Pancreas (tissue), 10 donors: Measurements from ENCODE around the gene OTOP2. TPM values are rescaled to one million over a fixed set of nuclear protein-coding genes. Genes with fewer than 3 reads are reported as not detected.
A peak's percentile ranks its signal among the peaks of the same experiment; 100 is the strongest.

Experiments
- ATAC-seq, 4 donors: fragments of 200-7000 bp; cut with Tn5 transposase; one replicate each; pipeline versions ENCODE4 v1.8.0 to v1.9.1; 2020; ENCODE audit warnings: mild to moderate bottlenecking in 4 of 4, moderate library complexity in 4 of 4
- DNase-seq, 6 donors: peaks; one replicate each; pipeline ENCODE4 v3.0.0-alpha.2; 2020
- FAIRE-seq: peaks from 2 replicates; lab custom pipeline; 2012; peaks lifted over from hg19 to GRCh38; lab: Jason Lieb, UNC
- H3K27ac ChIP-seq, 4 donors: fragments of 200-600 bp; sonication (generic); 1 replicate in 3 of 4; 2 replicates in 1 of 4; pipeline versions ENCODE4 v1.5.0 to v1.8.0; 2020
- H3K27me3 ChIP-seq, 4 donors: fragments of 200-600 bp; one replicate each; pipeline ENCODE4 v1.8.0; 2021
- H3K36me3 ChIP-seq, 3 donors: fragments of 200-600 bp; sonication (generic) in 1 of 3; one replicate each; pipeline versions ENCODE4 v1.5.0 to v1.8.0; 2020 to 2021
- H3K4me1 ChIP-seq, 3 donors: fragments of 200-600 bp; one replicate each; pipeline ENCODE4 v1.8.0; 2021
- H3K4me3 ChIP-seq, 4 donors: fragments of 200-600 bp; sonication (generic) in 2 of 4; one replicate each; pipeline versions ENCODE4 v1.5.0 to v1.8.0; 2020 to 2021
- H3K9me3 ChIP-seq, 4 donors: fragments of 200-600 bp; one replicate each; pipeline ENCODE4 v1.8.0; 2021
- WGBS, 2 donors: extraction: QIAGEN DNeasy Blood & Tissue Kit; methylation state at CpG; one replicate each; pipeline ENCODE4 v1.1.7; 2013; 5-methylcytosine and 5-hydroxymethylcytosine counted together
- intact Hi-C, 3 donors: fragments of 100-400 bp; cut with DNase I; formaldehyde crosslinking; loops; one replicate each; pipeline versions ENCODE4 v1.11.1 to v1.14.2; 2022
- polyA plus RNA-seq, 2 donors: library from polyadenylated mRNA; stranded (reverse); fragments of 200-250 nt; gene quantifications; one replicate each; pipeline ENCODE4 v1.2.3, GENCODE V29; 2013
- total RNA-seq, 6 donors: library from RNA; stranded (reverse); fragmentation: NEBNext Ultra II Directional in 4 of 6; extraction: Animal tissue kit (Norgen Biotek cat#: 25700) in 4 of 6; gene quantifications; one replicate each; pipeline versions ENCODE4 v1.2.1 to v1.2.4, GENCODE V29; 2021 to 2023
- TF ChIP-seq, protein P1 (sequence below), 4 donors: fragments of 200-600 bp; sonication (generic) in 3 of 4; IDR thresholded peaks; one replicate each; pipeline versions ENCODE4 v1.5.0 to v1.8.0; 2021; ENCODE audit warnings: antibody characterized with exemption in 4 of 4
- donor health status: healthy with polysubstance abuse.
- donor health status: DM: no; HTN: no; CAD: no; lungs with moderate emphysema.
- donor health status: DM: no; HTN: no; CAD: no.
- donor health status: control.
- donor health status: control.
- donor health status: Bipolar disorder and iron deficiency.
- donor health status: DM: yes; HTN: yes; CAD: no.
- donor health status: DM: no; HTN: no; CAD: no.
- donor health status: DM: no; HTN: no; CAD: no.
- donor health status: DM: yes; HTN: yes; CAD: no.

The OTOP2 gene
- total and polyA plus RNA-seq, 8 donors, result not detected

DNA sequence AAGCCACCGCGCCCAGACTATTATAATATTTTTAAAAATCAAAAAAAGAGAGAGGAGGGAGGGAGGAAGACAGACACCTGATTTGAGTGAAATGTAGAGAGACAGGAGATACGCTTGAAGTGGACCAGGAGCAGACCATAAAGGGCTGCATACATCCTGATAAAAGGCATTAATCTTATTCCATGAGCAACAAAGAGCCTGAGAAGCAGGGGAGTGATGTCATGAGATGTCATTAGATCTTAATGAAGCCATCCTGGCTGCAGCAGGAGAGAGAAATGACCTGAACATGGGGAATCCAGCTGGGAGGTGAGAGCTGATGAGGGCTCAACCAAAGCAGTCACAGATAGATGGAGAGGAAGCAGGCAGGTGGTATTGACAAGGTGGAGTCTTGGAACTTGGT lies 53.7 kb downstream of the OTOP2 start:
- DNase-seq, result no peak
- Histone ChIP-seq H3K27me3 (no peaks in the 10 kb centered on the region), H3K27ac (no peak overlapping the region), H3K9me3 (no peaks in the 10 kb centered on the region), H3K36me3 (no peaks in the 10 kb centered on the region), H3K4me3 (no peak overlapping the region), H3K4me1 (peaks cover 4 to 10% (median 7%) of the 10 kb centered on the region in 3 donors)
- intact Hi-C loops, result no loop called here
- TF ChIP-seq, protein P1, sequence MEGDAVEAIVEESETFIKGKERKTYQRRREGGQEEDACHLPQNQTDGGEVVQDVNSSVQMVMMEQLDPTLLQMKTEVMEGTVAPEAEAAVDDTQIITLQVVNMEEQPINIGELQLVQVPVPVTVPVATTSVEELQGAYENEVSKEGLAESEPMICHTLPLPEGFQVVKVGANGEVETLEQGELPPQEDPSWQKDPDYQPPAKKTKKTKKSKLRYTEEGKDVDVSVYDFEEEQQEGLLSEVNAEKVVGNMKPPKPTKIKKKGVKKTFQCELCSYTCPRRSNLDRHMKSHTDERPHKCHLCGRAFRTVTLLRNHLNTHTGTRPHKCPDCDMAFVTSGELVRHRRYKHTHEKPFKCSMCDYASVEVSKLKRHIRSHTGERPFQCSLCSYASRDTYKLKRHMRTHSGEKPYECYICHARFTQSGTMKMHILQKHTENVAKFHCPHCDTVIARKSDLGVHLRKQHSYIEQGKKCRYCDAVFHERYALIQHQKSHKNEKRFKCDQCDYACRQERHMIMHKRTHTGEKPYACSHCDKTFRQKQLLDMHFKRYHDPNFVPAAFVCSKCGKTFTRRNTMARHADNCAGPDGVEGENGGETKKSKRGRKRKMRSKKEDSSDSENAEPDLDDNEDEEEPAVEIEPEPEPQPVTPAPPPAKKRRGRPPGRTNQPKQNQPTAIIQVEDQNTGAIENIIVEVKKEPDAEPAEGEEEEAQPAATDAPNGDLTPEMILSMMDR (IDR thresholded peaks at IDR 0.05), result no peak
- FAIRE-seq, result no peak
- WGBS, 2 donors, result 77 to 96% methylated on average over 3 of the region's 3 CpGs
- ATAC-seq, result no peak

DNA sequence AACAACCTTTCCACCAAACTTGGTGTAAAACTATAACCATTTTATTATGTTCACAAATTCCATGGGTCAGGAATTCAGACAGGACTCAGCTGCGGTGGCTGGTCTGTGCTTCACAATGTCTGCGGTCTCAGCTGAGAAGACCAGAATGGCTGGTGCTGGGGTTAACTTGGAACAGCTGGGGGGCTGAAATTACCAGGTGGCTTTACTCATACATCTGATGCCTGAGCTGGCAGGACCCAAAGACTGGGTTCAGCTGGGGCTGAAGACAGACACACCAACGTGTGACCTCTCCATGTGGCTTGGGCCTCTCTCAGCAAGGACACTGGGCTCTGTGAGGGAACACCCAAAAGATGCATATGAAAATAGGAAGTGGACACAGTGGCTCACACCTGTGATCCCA lies 54.2 kb downstream of the OTOP2 start:
- DNase-seq (no peak), FAIRE-seq (no peak), ATAC-seq (no peak)
- no peaks in the 10 kb centered on the region for H3K9me3 ChIP-seq
- TF ChIP-seq, protein P1 (IDR thresholded peaks at IDR 0.05), result no peak
- peaks cover 4 to 10% (median 7%) of the 10 kb centered on the region in 3 donors for H3K4me1 ChIP-seq
- intact Hi-C loops, result no loop called here
- no peaks in the 10 kb centered on the region for H3K27me3 ChIP-seq
- no peak overlapping the region for H3K27ac ChIP-seq
- no peaks in the 10 kb centered on the region for H3K36me3 ChIP-seq
- 78 to 85% methylated on average over 3 of the region's 3 CpGs for WGBS, 2 donors
- no peak overlapping the region for H3K4me3 ChIP-seq

DNA sequence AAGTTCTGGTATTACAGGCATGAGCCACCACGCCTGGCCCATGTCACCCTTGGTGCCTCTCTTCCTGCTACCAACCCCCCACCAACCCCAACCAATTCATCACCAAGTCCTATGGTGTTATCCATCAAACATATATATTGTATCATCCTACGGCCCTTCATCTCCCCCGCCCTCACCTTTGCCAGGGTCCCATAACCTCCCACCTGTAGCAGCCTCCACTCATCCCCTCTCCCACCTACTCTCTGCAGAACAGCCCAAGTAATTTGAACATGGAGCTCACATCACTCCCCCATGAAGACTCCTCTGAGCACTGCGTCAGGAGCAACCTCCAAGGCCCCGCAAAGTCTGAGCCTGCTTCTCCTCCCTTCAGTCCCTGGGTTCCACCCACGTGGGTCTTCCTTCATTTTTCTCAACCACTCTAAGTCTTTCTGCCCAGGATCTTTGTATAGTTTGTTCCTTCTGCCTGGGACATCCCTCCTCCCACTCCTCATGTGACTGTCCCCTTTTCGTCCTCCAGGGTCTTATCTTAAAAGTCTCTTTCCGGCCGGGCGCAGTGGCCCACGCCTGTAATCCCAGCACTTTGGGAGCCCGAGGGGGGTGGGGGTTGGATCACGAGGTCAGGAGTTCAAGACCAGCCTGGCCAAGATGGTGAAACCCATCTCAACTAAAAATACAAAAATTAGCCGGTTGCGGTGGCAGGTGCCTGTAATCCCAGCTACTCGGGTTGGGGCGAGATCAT lies 55.5 kb downstream of the OTOP2 start:
- TF ChIP-seq, protein P1 (IDR thresholded peaks at IDR 0.05), result no peak
- intact Hi-C loops, result no loop called here
- Histone ChIP-seq H3K27ac (no peak overlapping the region), H3K36me3 (no peaks in the 10 kb centered on the region), H3K9me3 (no peaks in the 10 kb centered on the region), H3K4me1 (peaks cover 4 to 10% (median 7%) of the 10 kb centered on the region in 3 donors), H3K27me3 (no peaks in the 10 kb centered on the region), H3K4me3 (no peak overlapping the region)
- FAIRE-seq, result no peak
- WGBS, 2 donors, result 75 to 82% methylated on average over 17 of the region's 17 CpGs
- no peak for ATAC-seq
- no peak for DNase-seq

DNA sequence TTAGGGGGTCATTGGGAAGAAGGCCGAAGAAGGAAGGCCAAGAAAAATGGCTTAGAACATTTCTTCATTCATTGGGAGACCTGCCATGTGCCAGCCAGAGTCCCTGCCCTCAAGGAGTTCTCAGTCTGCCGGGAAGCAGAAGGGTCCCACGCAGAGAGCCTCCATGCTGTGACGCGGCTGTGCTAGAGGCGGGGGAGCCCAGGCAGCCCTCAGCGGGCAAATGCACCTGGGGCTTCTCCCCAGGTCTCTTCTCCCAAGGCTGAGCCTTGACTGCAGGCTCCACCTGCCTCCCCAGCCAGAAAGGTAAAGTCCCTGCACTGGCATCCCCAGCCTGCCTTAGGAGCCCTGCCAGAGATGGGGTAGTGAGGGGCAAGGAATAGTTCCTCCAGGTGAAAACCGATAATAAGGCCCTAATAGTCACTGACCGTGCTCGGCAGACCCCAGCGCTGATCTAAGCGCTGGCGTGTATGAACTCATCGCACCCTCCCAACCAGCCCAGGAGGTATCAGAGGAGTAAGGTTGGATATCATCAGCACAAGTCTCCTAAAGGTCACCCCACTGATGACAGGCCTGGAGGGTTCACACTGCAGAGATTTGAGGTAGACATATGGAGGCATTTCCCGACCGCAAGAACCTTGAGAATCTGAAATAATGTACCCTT lies 57.4 kb downstream of the OTOP2 start:
- DNase-seq, result peak in 1 of 6 donors; percentile 39
- ATAC-seq, result peak in 1 of 4 donors; percentile 9
- TF ChIP-seq, protein P1 (IDR thresholded peaks at IDR 0.05), result no peak
- Histone ChIP-seq H3K36me3 (no peaks in the 10 kb centered on the region), H3K4me3 (peak overlapping the region; percentile 37 to 61 (median 56)), H3K27ac (peak overlapping the region; percentile 79 to 89 (median 88)), H3K4me1 (peaks cover 4 to 7% (median 5%) of the 10 kb centered on the region in 3 donors), H3K27me3 (no peaks in the 10 kb centered on the region), H3K9me3 (no peaks in the 10 kb centered on the region)
- 61 to 63% methylated on average over 16 of the region's 16 CpGs for WGBS, 2 donors
- intact Hi-C loops, result no loop called here
- FAIRE-seq, result no peak
